ENCODE results near the gene LEMD3.
A peak's percentile ranks its signal among the peaks of the same experiment; 100 is the strongest.

The LEMD3 gene

GRCh38 chr12:65208964-65209654 is 39.7 kb downstream of the LEMD3 start:
- no peak for DNase-seq

- no peak for DNase-seq
These were observed 40.3 kb downstream of the LEMD3 start for GRCh38 chr12:65209655-65210043.

- no peak for DNase-seq
These were observed 47.7 kb downstream of the LEMD3 start for GRCh38 chr12:65217086-65217485.

- no peak for DNase-seq
These were observed 51.4 kb downstream of the LEMD3 start for GRCh38 chr12:65220761-65221160.

- no peak for DNase-seq
These were observed 60.1 kb downstream of the LEMD3 start for GRCh38 chr12:65229441-65229840.

GRCh38 chr12:65232476-65233077 is 63.2 kb downstream of the LEMD3 start:
- DNase-seq = no peak

- no peak for DNase-seq
These were observed 67.8 kb downstream of the LEMD3 start for GRCh38 chr12:65237153-65237552.

- no peak for DNase-seq
These were observed 69.2 kb downstream of the LEMD3 start for GRCh38 chr12:65238609-65239008.

- no peak for DNase-seq
These were observed 79.6 kb downstream of the LEMD3 start for GRCh38 chr12:65248656-65249633.

GRCh38 chr12:65252515-65252914 is 83.1 kb downstream of the LEMD3 start:
- no peak for DNase-seq

GRCh38 chr12:65257986-65258385 is 88.6 kb downstream of the LEMD3 start:
- DNase-seq = no peak

- DNase-seq = no peak
These were observed 90.1 kb downstream of the LEMD3 start for GRCh38 chr12:65259501-65259900.

GRCh38 chr12:65263777-65264176 is 94.4 kb downstream of the LEMD3 start:
- no peak for DNase-seq

- DNase-seq = no peak
These were observed 97.0 kb downstream of the LEMD3 start for GRCh38 chr12:65266408-65266807.

- no peak for DNase-seq
These were observed 100.2 kb downstream of the LEMD3 start for GRCh38 chr12:65269603-65270002.

- DNase-seq = no peak
These were observed 105.4 kb downstream of the LEMD3 start for GRCh38 chr12:65274602-65275272.

GRCh38 chr12:65275627-65276026 is 106.2 kb downstream of the LEMD3 start:
- no peak for DNase-seq

GRCh38 chr12:65276916-65277530 is 107.6 kb downstream of the LEMD3 start:
- DNase-seq = no peak

- no peak for DNase-seq
These were observed 108.7 kb downstream of the LEMD3 start for GRCh38 chr12:65277994-65278575.

GRCh38 chr12:65278576-65279368 is 109.4 kb downstream of the LEMD3 start, which contains the start of gene MSRB3:
MSRB3 (plus strand) TSS chr12:65278683; CDS start chr12:65308580, 29,897 bp downstream.
- DNase-seq = peak; percentile 35

Measured in activated CD4-positive, CD25-positive, alpha-beta regulatory T cell treated with anti-CD3 and anti-CD28 coated beads, Interleukin-2, amount 50 U/mL, for 72 hours (primary cell).